ENCODE measurements around the gene GSG1. TPM values are rescaled to one million over a fixed set of nuclear protein-coding genes. Genes with fewer than 3 reads are reported as not detected.
"Not testable (repeated sequence)": the region's sequence is repeated elsewhere in the genome, so short reads cannot be mapped to it uniquely, and the experiment has no call there.

GSG1 gene
- total RNA-seq, 1 donor from 2014 or later = not detected

DNA sequence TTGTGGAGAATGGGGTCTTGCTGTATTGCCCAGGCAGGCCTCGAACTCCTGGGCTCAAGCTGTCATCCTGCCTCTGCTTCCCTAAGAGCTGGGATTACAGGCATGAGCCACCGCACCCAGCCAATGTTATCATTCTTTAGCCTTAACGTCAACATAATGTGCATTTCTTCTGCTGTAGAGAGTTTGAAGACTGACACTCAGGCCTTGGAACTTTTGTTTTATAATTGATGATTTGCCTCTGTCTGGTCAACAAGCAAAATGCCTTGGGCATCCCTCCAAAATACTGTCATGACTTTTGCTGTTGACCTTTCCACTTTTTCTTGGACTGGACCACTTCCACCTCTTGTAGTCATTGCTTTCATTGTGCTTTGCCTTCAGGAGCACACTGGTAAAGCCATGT, 30.3 kb downstream of the GSG1 start:
- intact Hi-C loops (cut with DNase I) = no loop called here
- DNase-seq (ENCODE audit: low spot score) (no peak), ATAC-seq (no peak)

DNA sequence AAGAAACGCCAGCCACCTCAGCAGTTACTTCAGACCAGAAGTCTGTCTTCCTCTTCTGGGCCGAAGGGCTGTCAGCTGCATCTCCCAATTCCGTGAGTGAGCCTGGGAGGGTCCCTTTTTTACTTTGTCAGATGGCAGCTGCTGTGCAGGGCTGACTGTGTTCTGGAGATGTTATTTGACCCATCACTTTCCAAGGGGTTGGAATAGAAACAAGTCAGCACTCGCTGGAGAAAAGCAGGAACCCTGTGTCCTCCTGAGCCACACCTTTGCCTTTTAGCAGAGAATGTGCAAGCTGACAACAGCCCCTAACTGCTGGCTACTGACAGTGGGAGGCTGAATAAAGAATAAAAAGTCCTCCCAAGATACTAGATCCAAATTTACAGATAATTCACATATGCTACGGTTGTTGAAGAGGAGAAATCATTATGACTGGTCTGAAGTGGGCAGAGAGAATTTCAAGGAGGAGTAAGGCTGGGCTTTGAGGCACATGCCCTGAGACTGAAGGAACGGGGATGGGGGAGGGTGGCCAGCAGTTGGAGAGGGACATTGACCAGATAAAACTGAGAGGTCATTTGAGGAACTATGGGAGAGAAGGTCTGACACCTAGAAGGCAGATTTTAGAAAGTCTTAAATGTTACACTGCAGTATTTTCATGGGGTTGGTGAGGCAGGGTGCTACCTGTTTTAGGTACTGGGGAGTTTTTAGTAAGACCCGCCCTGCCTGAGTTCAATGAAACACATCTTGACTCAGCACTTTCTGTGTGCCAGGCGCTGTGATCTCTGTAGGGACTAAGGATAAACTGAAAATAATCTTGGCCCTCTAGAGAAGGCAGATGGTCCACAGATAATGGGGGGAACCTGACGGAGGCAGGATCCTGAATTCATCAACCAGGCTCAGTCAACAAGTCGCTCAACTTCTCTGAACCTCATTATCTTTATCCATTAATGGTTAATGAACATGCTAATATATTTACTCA, 31.9 kb downstream of the GSG1 start:
- intact Hi-C loops (cut with DNase I) = no loop called here
- no peak for ATAC-seq
- no peak for DNase-seq (ENCODE audit: low spot score)

DNA sequence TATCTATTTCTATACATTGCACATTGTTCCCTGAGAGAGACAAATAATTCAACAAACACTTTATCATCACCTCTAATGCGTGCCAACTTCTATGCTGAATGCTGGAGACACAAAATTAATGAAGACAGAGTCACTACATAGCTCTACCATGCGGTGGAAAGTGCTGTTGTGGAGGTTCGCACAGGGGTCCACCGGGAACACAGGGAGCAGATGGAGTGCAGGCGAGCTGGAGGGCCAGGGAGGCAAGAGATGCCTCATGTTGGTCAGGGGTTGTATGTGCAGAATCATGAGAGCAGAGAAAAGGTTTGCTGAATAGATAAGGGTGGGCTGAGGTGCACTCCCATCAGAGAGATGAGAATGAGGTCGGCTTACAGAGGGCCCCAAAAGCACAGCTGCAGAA, 34.1 kb downstream of the GSG1 start:
- DNase-seq (ENCODE audit: low spot score) (no peak), ATAC-seq (no peak)
- intact Hi-C loops (cut with DNase I) = no loop called here

DNA sequence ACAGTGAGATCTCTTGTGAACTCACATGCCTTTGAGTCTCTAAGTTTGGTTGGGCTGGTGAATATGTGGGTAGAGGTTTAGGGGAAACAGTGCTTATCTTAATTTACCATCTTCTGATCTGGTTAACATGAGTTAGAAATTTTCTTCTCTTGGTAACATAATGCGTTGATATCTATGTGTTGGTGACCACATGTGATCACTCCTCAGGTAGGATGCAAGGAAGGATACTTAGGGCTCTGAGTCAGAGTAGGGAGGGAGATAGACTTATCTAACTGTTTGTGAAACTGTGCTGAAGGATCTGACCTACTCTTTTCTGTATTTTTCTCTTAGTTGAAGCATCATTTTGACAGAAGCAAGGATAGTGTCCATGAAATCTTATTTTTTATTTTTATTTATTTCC, 36.1 kb downstream of the GSG1 start:
- DNase-seq (ENCODE audit: low spot score) (no peak), ATAC-seq (no peak)
- intact Hi-C loops (cut with DNase I) = no loop called here

DNA sequence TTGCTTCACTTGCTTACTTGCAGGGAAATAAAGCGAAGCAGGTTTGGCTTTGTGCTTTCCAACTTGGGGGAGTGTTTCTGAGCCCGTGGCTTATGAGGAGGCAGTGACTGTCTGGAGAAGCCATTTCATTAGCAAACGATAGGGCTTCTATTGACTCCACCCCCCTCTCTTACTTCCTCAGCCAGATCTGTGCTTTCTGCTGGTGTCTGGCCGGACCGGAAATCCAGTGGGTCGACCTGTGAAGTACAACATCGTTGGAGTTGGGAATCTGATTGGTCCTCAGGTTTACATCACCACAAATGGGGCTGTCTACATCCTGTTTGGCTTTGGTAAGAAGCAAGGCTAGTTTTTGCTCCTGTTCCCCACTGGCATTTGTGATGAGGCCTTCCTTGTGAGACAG, 37.0 kb downstream of the GSG1 start:
- DNase-seq (ENCODE audit: low spot score) = no peak
- ATAC-seq = no peak
- intact Hi-C loops (cut with DNase I) = no loop called here

DNA sequence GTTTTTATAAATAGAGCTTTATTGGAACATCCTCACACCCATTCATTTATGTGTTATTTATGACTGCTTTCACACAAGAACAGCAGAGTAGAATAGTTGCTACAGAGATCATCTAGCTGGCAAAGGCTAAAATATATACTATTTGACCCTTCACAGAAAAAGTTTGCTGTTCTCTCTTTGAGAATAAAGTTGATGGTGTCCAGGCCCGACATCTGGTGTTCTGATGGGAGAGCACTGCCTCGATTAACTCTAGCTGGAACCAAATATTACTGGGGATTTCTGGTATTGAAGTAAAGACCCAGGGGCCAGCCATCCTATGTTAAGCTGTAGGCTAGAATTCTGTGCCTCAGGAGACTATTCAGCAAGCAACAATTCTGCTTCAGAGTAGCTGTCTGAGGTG, 37.5 kb downstream of the GSG1 start:
- intact Hi-C loops (cut with DNase I) = no loop called here
- ATAC-seq = no peak
- no peak for DNase-seq (ENCODE audit: low spot score)

DNA sequence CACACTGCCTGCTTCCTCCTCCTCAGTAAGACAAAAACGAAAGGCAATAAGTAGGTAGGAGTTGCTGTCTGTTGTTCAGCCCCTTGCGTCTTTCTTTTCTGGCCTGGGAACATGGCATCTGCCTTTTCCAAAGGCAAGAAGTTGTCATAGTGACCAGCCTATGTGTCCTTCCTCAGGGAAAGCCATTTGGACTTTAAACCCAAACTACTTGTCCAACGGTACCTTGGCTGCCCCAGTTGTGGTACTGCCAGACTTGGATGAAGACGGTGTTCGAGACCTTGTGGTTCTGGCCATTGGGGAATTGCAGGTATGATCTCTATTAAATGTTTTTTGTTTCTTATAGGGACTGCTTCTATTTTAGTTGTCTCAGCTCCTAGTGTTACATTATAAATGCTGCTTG, 40.8 kb downstream of the GSG1 start:
- ATAC-seq (no peak), DNase-seq (ENCODE audit: low spot score) (no peak)
- intact Hi-C loops (cut with DNase I) = no loop called here

DNA sequence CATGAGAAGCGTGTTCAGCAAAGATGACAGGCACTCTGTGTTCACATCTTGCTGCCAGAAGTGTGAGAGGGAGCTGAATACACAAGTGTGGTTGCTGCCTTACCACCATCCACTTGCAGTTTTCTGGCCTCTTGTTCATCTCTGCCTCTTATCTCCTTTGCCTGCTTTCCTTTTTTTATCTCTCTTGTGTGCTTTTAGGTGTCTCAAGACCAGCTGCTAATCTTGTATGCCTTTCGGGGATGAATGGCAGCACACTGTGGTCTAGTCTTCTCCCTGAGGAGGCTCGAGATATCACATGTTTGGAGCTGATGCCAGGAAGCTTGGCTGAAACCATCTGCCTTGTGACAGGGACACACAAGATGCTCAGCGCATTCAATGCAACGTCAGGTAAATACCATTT, 42.1 kb downstream of the GSG1 start:
- intact Hi-C loops (cut with DNase I) = no loop called here
- ATAC-seq = no peak
- DNase-seq (ENCODE audit: low spot score) = no peak

DNA sequence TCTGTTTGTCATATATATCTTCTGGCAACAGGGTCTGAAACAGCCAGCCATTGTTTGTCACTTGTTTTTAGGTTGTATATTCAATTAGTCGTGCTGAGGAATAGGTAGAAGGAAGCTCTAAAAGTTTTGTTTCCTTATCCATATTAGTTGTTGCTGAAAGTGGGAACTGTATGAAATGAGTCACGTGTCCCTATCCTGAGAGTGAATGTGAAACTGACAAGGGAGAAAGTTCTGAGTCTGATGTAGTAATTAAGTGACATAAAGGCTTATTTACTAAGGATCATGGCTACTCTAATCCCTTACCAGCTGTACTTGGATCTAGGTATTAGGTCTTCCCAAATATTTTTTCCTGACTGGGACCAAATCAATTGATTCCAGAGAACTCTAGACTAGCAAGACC, 42.9 kb downstream of the GSG1 start:
- no peak for ATAC-seq
- intact Hi-C loops (cut with DNase I) = no loop called here
- no peak for DNase-seq (ENCODE audit: low spot score)

DNA sequence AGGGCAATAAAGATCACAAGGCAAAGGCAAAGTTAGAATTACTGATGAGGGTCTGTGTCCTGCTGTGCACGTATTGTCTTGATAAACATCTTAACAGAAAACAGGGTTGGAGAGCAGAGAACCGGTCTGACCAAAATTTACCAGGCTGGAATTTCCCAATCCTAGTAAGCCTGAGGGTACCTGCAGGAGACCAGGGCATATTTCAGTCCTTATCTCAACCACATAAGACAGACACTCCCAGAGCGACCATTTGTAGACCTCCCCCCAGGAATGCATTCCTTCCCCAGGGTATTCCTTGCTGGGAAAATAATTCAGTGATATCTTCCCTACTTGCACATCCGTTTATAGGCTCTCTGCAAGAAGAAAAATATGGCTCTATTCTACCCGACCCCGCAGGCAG, 49.9 kb downstream of the GSG1 start:
- ATAC-seq; intact Hi-C loops (cut with DNase I); DNase-seq (ENCODE audit: low spot score): not testable (repeated sequence)

DNA sequence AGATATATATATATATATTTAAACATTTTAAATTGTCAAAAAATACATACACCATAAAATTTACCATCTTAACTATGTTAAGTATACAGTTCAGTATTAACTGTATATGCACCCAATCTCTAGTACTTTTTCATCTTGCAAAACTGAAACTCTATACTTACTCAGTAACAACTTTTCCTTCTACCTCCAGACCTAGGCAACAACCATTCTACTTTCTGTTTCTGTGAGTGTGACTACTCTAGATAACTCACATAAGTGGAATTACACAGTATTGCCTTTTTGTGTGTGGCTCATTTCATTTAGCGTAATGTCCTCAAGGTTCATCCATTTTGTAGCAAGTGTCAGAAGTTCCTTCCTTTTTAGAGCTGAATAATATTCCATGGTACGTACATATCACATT, 51.0 kb downstream of the GSG1 start:
- ATAC-seq (no peak), DNase-seq (ENCODE audit: low spot score) (no peak)
- intact Hi-C loops (cut with DNase I) = no loop called here

DNA sequence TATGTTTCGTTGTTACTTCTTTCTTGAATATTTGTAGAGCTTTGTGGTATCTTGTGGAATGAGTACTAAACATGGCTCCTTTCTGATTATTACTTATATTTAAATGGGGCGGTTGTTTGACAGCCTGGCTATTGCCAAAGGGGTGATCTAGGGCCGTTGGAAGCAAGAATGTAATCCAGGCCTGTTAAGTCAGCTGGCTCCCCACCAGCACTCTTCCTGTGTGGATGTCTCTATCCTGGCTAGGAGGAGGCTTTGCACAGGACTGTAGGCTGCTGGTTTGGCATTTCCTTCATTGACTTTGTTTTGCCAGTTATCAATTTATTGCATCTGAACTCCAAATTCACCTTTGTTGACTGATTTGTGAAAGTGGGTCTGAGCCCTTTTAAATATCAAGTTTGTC, 53.7 kb downstream of the GSG1 start:
- DNase-seq (ENCODE audit: low spot score) = no peak
- intact Hi-C loops (cut with DNase I) = no loop called here
- no peak for ATAC-seq

DNA sequence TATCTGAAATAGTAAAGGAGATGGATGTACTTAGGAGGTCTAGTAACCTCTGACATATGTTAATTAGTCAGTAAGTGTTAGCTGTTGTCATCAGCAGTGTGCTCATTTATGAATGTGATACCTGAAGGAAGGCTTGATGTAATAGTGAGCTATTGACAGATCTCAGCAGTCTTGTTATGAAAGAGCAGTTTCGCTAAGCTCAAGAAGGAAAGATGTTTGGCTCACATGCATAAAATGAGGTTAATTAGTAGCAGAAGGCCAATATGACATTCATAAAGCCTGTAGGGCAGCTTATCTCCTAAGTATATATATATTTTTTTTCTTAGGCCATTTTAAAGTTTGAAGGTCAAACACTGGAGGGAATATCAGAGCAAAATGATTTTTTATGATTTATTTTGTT, 56.5 kb downstream of the GSG1 start:
- intact Hi-C loops (cut with DNase I) = no loop called here
- ATAC-seq (no peak), DNase-seq (ENCODE audit: low spot score) (no peak)

DNA sequence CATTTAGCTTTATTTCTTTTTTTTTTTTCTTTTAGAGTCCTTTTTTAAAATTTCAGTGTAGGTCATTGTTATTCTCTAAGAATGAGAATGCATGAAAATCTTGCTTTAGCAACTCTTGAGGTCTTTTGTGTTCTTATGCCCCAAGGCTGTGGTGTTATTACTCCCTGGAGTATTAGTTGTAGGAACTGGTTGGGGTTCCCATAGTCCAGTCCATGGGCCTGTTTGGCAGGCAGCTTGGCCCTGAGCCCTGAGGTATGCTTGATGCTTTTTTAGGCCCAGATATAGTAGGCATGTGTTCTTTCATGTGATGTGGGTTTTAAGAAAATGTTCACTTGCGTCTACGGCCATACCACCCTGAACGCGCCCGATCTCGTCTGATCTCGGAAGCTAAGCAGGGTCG, 57.7 kb downstream of the GSG1 start:
- DNase-seq (ENCODE audit: low spot score) (no peak), ATAC-seq (no peak)
- intact Hi-C loops (cut with DNase I) = no loop called here

DNA sequence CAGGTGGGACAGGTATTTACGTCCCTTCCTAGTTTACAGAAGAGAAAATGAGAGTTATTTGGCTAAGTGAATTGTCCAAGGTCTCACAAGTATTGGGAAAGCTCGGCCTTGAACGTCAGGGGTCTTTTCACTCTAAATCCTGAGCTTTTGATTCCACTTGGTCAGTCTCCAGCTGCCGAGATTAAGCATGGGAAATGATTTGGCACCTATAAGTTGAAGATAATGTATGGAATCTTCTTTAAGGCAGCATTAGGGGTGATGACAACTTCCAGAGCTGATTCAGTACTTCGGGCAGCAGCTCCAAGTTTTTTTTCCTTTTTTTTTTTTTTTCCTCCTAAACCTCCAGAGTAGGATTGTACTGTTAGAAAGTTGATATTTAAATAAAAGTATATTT, 58.6 kb downstream of the GSG1 start:
- DNase-seq (ENCODE audit: low spot score) (no peak), ATAC-seq (no peak)
- intact Hi-C loops (cut with DNase I) = no loop called here

DNA sequence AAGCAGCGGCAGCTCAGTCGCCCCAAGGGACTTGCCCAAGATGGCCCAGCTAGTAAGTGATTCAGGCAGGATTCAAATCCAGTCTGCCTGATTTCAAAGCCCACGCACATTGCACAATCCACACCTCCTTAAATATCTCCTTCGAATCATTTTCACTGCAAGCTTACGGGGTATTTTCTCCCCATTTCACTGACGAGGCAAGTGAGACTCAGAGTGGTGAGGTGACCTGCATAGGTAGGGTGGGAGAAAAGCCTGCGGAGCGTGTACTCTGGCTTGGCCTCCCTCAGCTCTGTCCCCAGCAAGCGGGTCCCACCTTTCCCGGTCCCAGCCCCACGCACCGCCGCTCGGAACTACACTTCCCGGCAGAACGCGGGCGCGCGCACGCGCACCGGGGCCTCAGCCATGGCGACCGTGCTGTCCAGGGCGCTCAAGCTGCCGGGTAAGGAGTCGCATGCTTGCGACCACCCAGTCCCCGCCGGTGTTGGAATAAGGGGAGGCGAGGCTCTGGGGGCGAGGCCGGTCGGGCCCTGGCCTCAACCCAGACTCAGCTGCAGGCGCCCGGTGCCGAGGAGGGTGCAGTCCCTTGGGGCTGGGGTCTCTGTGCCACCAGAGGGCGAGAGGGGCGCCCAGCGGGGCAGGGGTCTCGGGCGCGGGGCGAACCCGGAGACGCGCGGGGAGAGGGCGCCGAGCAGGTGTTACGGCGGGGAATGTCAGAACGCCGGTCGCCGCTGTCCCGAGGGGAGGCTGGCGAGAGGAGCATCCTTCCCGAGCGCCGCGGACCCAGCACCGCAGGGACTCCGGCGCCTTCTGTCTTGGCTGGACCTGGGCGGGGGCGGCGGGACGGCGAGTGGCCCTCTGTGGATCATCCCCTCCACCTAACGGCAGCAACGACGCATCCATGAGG, 59.2 kb downstream of the GSG1 start, which contains the start of gene FAM234B:
TSS of gene FAM234B (plus strand) at position 380 of the 904 bp plus-strand sequence. CDS start at position 403, 23 bp downstream.
- peak; percentile 89 for DNase-seq (ENCODE audit: low spot score)
- ATAC-seq = peak; percentile 97
- intact Hi-C loops (cut with DNase I) = no loop called here

DNA sequence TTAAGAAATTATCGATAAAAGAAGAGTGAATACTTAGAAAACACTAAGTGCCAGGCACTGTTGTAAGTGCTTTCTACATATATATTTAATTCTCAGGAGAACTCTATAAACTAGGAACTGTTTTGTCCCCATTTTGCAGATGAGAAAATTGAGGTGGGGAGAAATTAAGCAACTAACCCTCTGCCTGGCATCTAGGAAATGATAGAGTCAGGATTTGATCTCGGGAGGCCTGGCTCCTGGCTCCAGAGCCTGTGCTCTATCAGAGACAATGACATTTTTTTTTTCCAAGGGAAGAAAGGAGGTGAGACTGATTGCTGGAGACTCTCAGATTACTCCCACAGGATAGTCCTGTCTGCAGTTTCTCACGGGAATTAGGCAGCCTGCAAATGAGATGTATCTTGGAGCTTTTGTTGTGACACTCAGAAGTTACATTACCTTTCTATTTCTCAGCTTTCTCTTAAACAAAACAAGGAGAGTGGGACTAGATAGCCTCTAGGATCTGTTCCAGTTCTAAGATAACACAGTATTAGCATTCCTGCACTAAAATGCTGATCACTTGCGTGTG, 60.7 kb downstream of the GSG1 start:
- no peak for ATAC-seq
- intact Hi-C loops (cut with DNase I) = no loop called here
- DNase-seq (ENCODE audit: low spot score) = no peak

DNA sequence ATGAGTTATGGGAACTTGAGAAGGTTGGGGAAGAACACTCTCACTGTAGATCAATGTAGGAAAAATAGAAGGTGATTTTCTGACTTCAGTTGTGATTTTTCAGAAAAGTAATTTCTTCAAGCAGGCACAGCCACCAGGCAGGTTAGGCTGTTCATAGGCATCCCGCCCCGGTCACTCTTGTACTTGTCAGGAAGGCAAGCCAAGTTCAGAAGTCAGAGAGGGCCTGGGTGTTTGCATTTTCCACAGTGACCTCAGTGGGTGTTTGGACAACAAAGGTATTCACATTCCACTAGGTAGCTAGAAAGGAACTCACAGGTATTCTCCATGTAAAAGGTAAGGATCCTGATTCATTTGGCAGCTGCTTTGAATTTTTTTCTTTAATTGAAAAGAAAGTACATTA, 62.2 kb downstream of the GSG1 start:
- ATAC-seq (no peak), DNase-seq (ENCODE audit: low spot score) (no peak)
- intact Hi-C loops (cut with DNase I) = no loop called here

DNA sequence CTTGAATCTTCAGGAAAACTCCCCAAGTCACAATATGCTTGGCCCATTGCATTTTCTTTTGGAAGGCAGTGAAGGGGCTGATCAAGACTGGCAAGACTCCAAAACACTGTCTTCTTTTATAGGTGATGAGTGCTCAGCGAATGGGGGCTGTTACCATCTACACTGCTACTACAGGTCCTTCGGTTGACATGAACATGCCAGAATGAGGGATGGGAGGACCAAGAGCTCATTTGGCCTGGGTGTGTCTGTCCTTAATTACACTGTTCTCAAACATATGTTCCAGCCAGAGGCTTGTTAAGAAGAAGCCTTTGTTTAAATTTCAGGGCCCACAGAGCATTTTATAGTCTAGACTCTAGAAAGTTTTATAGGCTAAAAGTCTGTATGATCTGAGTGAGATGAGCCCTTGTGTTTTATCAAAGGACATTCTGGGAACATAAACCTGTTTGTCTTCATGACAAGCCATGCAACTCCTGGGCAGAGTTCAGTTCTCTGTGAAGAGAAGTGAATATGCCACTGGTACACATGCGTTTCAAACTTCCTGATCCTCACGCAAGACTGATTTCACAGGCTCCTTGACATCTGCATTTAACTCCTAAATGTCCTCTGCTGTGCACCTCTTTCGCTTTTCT, 64.0 kb downstream of the GSG1 start:
- ATAC-seq (no peak), DNase-seq (ENCODE audit: low spot score) (no peak)
- intact Hi-C loops (cut with DNase I) = no loop called here
